CD14-positive monocyte (primary cell): ENCODE results near the gene MED17. TPM values are rescaled to one million over a fixed set of nuclear protein-coding genes. Genes with fewer than 3 reads are reported as not detected.

Experiments
- DNase-seq, 3 donors: peaks; one replicate each; pipeline ENCODE4 v3.0.0-alpha.2; 2011 to 2022
- H2AFZ ChIP-seq: 2 replicates; pipeline ENCODE4 v1.6.0; 2012; ENCODE audit warnings: mild to moderate bottlenecking, low read depth, low read length, inconsistent platforms; ENCODE audit not compliant: insufficient read depth, poor library complexity, severe bottlenecking
- H3K27ac ChIP-seq, 2 donors: 1 replicate in 1 of 2; 2 replicates in 1 of 2; pipeline ENCODE4 v1.5.1; 2012 to 2013; ENCODE audit warnings: low read length in 2 of 2, control low read depth in 1 of 2, inconsistent platforms in 1 of 2, low read depth in 1 of 2, mild to moderate bottlenecking in 1 of 2
- H3K27me3 ChIP-seq, 2 donors: one replicate each; pipeline versions ENCODE4 v1.6.0 to v1.6.1; 2011 to 2013; ENCODE audit warnings: low read length in 2 of 2; ENCODE audit not compliant: control insufficient read depth in 2 of 2, insufficient read depth in 2 of 2
- H3K36me3 ChIP-seq, 2 donors: replicated peaks in 1 of 2; 1 replicate in 1 of 2; 2 replicates in 1 of 2; pipeline versions ENCODE4 v1.5.1 to v1.6.1; 2012 to 2013; ENCODE audit warnings: low read length in 2 of 2, control low read depth in 1 of 2, inconsistent platforms in 1 of 2, mild to moderate bottlenecking in 1 of 2; ENCODE audit not compliant: insufficient read depth in 2 of 2, control insufficient read depth in 1 of 2
- H3K4me1 ChIP-seq, 2 donors: 1 replicate in 1 of 2; 2 replicates in 1 of 2; pipeline versions ENCODE4 v1.5.1 to v1.6.1; 2012 to 2013; ENCODE audit warnings: low read length in 2 of 2, control low read depth in 1 of 2, inconsistent platforms in 1 of 2, mild to moderate bottlenecking in 1 of 2, moderate library complexity in 1 of 2; ENCODE audit not compliant: insufficient read depth in 2 of 2, control insufficient read depth in 1 of 2
- H3K4me2 ChIP-seq: replicated peaks from 2 replicates; pipeline ENCODE3; 2012; ENCODE audit warnings: low read length, moderate library complexity, mild to moderate bottlenecking; ENCODE audit not compliant: poor library complexity, severe bottlenecking; ENCODE audit errors: extremely low read depth
- H3K4me3 ChIP-seq, 3 experiments: fragments of 200-600 bp in 1 of 3; sonication (generic) in 1 of 3; replicated peaks in 1 of 3; 1 replicate in 2 of 3; 2 replicates in 1 of 3; pipeline ENCODE4 v1.5.1; 2011 to 2013; ENCODE audit warnings: low read length in 3 of 3, mild to moderate bottlenecking in 3 of 3, control low read depth in 2 of 3, low read depth in 2 of 3, inconsistent platforms in 1 of 3, moderate library complexity in 1 of 3
- H3K79me2 ChIP-seq: 2 replicates; pipeline ENCODE4 v1.6.0; 2012; ENCODE audit warnings: mild to moderate bottlenecking, control low read depth, inconsistent platforms, low read length, moderate library complexity; ENCODE audit not compliant: insufficient read depth
- H3K9ac ChIP-seq: 2 replicates; pipeline ENCODE4 v1.6.0; 2017; ENCODE audit warnings: low read length, mild to moderate bottlenecking; ENCODE audit not compliant: insufficient read depth, poor library complexity, severe bottlenecking
- H3K9me3 ChIP-seq, 2 donors: replicated peaks in 1 of 2; 1 replicate in 1 of 2; 2 replicates in 1 of 2; pipeline versions ENCODE4 v1.5.1 to v1.6.1; 2012 to 2013; ENCODE audit warnings: low read length in 2 of 2, control low read depth in 1 of 2; ENCODE audit not compliant: control insufficient read depth in 1 of 2, insufficient read depth in 1 of 2
- H4K20me1 ChIP-seq: 2 replicates; pipeline ENCODE4 v1.6.0; 2012; ENCODE audit warnings: mild to moderate bottlenecking, low read length, control low read depth, moderate library complexity; ENCODE audit not compliant: insufficient read depth
- H3K27ac Mint-ChIP-seq, 7 donors: one replicate each; pipeline ENCODE4 v1.8.0; 2020; ENCODE audit warnings: mild to moderate bottlenecking in 7 of 7, mixed read lengths in 7 of 7, moderate library complexity in 6 of 7, inconsistent platforms in 2 of 7
- H3K27me3 Mint-ChIP-seq, 3 donors: one replicate each; pipeline ENCODE4 v1.8.0; 2021 to 2022; ENCODE audit warnings: low read depth in 3 of 3, mild to moderate bottlenecking in 3 of 3, mixed read lengths in 3 of 3, moderate library complexity in 3 of 3, inconsistent platforms in 1 of 3
- H3K36me3 Mint-ChIP-seq, 2 donors: one replicate each; pipeline ENCODE4 v1.8.0; 2020; ENCODE audit warnings: mixed read lengths in 2 of 2, inconsistent platforms in 1 of 2, mild to moderate bottlenecking in 1 of 2
- H3K4me1 Mint-ChIP-seq: one replicate; pipeline ENCODE4 v1.8.0; 2020; ENCODE audit warnings: mild to moderate bottlenecking, mixed read lengths
- H3K4me3 Mint-ChIP-seq, 2 donors: one replicate each; pipeline ENCODE4 v1.8.0; 2020; ENCODE audit warnings: mild to moderate bottlenecking in 2 of 2, mixed read lengths in 2 of 2, moderate library complexity in 1 of 2
- H3K9me3 Mint-ChIP-seq, 7 donors: one replicate each; pipeline ENCODE4 v1.8.0; 2020 to 2022; ENCODE audit warnings: mixed read lengths in 7 of 7, mild to moderate bottlenecking in 6 of 7, moderate library complexity in 6 of 7, inconsistent platforms in 2 of 7
- WGBS: methylation state at CpG from one replicate; pipeline ENCODE4 v1.1.5; 2013; ENCODE audit warnings: missing lambda C conversion rate; ENCODE audit not compliant: insufficient coverage; 5-methylcytosine and 5-hydroxymethylcytosine counted together
- intact Hi-C, 2 donors: fragments of 100-400 bp; cut with micrococcal nuclease; formaldehyde crosslinking; loops; one replicate each; pipeline versions ENCODE4 v1.15.0 to v1.15.1; 2023
- polyA plus RNA-seq, 3 donors: library from polyadenylated mRNA; depleted of rRNA in 1 of 3; unstranded in 2 of 3; stranded (reverse) in 1 of 3; fragments of 300-500 nt in 2 of 3; fragments of >200 nt in 1 of 3; fragmentation: Illumina TruSeq in 2 of 3; gene quantifications; 1 replicate in 2 of 3; 2 replicates in 1 of 3; pipeline ENCODE4 v1.2.3, GENCODE V29; 2012 to 2021
- TF ChIP-seq, protein P1 (sequence below): fragments of 200-600 bp; IDR thresholded peaks from one replicate; pipeline ENCODE4 v1.8.0; 2022; ENCODE audit warnings: antibody characterized with exemption, mild to moderate bottlenecking

The MED17 gene
- polyA plus RNA-seq, 3 donors: 3.4 to 12.8 (median 4.4) TPM

GRCh38 chr11:93756748-93757147 is 27.3 kb upstream of the MED17 start:
- Histone ChIP-seq H3K4me3 (no peak overlapping the region), H3K4me2 (no peak overlapping the region), H3K9me3 (no peaks in the 10 kb centered on the region), H3K4me1 (no peaks in the 10 kb centered on the region), H2AFZ (no peak overlapping the region), H3K36me3 (peaks cover 56 to 82% of the 10 kb centered on the region in 2 donors), H3K27ac (peak overlapping the region in 1 of 2 donors; percentile 20), H4K20me1 (no peaks in the 10 kb centered on the region), H3K79me2 (no peaks in the 10 kb centered on the region), H3K9ac (no peak overlapping the region), H3K27me3 (no peaks in the 10 kb centered on the region)
- Mint-ChIP-seq H3K27me3 (no peaks in the 10 kb centered on the region), H3K4me3 (no peak overlapping the region), H3K9me3 (peaks cover 0 to 4% (median 0%) of the 10 kb centered on the region in 7 donors), H3K4me1 (no peaks in the 10 kb centered on the region), H3K27ac (no peak overlapping the region), H3K36me3 (peaks cover 61 to 82% of the 10 kb centered on the region in 2 donors)
- DNase-seq: no peak
- no CpG with 5 or more reads among the region's 3 CpGs for WGBS
- TF ChIP-seq, protein P1, sequence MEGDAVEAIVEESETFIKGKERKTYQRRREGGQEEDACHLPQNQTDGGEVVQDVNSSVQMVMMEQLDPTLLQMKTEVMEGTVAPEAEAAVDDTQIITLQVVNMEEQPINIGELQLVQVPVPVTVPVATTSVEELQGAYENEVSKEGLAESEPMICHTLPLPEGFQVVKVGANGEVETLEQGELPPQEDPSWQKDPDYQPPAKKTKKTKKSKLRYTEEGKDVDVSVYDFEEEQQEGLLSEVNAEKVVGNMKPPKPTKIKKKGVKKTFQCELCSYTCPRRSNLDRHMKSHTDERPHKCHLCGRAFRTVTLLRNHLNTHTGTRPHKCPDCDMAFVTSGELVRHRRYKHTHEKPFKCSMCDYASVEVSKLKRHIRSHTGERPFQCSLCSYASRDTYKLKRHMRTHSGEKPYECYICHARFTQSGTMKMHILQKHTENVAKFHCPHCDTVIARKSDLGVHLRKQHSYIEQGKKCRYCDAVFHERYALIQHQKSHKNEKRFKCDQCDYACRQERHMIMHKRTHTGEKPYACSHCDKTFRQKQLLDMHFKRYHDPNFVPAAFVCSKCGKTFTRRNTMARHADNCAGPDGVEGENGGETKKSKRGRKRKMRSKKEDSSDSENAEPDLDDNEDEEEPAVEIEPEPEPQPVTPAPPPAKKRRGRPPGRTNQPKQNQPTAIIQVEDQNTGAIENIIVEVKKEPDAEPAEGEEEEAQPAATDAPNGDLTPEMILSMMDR: no peak
- intact Hi-C loops: no loop called here

DNA sequence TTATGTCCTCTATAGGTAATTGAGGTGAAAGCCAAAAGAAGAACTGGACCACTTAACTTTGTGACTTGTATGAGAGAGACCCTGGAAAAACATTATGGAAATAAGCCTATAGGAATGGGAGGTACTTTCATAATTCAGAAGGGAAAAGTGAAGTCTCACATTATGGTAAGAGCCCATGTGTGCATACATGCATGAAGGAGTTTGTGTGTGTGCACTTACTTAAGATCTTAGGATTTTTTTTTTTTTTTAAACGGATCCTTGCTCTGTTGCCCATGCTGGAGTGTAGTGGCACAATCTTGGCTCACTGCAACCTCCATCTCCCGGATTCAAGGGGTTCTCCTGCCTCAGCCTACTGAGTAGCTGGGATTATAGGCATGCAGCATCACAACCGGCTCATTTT is 26.8 kb upstream of the MED17 start:
- peak overlapping the region in 1 of 7 donors; percentile 51 for H3K27ac Mint-ChIP-seq
- Histone ChIP-seq H4K20me1 (no peaks in the 10 kb centered on the region), H3K79me2 (no peaks in the 10 kb centered on the region), H3K4me1 (no peaks in the 10 kb centered on the region), H3K9ac (no peak overlapping the region), H2AFZ (no peak overlapping the region), H3K27me3 (no peaks in the 10 kb centered on the region), H3K4me3 (no peak overlapping the region), H3K36me3 (peaks cover 58 to 81% of the 10 kb centered on the region in 2 donors), H3K27ac (no peak overlapping the region), H3K4me2 (no peak overlapping the region), H3K9me3 (no peaks in the 10 kb centered on the region)
- H3K4me1 Mint-ChIP-seq: no peaks in the 10 kb centered on the region
- H3K9me3 Mint-ChIP-seq: peaks cover 0 to 4% (median 0%) of the 10 kb centered on the region in 7 donors
- TF ChIP-seq, protein P1: no peak
- H3K27me3 Mint-ChIP-seq: no peaks in the 10 kb centered on the region
- 90% methylated on average over 2 of the region's 3 CpGs for WGBS
- DNase-seq: no peak
- no peak overlapping the region for H3K4me3 Mint-ChIP-seq
- intact Hi-C loops: no loop called here
- peaks cover 58 to 83% of the 10 kb centered on the region in 2 donors for H3K36me3 Mint-ChIP-seq
